ENCODE measurements around the gene RAMACL. TPM values are rescaled to one million over a fixed set of nuclear protein-coding genes. Genes with fewer than 3 reads are reported as not detected.

The RAMACL gene
- total RNA-seq, 1 donor from 2014 or later, result 1.1 TPM

GRCh38 chr6:166578536-166579236, 7.8 kb downstream of the RAMACL start:
- DNase-seq (ENCODE audit: low spot score), result no peak

- DNase-seq (ENCODE audit: low spot score), result peak; percentile 49
Observed at GRCh38 chr6:166575205-166575604, 11.3 kb downstream of the RAMACL start.

GRCh38 chr6:166573511-166574216, 12.8 kb downstream of the RAMACL start:
- no peak for DNase-seq (ENCODE audit: low spot score)

GRCh38 chr6:166572370-166573261, 13.9 kb downstream of the RAMACL start:
- peak; percentile 46 for DNase-seq (ENCODE audit: low spot score)

- no peak for DNase-seq (ENCODE audit: low spot score)
Observed at GRCh38 chr6:166570929-166571713, 15.4 kb downstream of the RAMACL start.

GRCh38 chr6:166569206-166569605, 17.3 kb downstream of the RAMACL start:
- no peak for DNase-seq (ENCODE audit: low spot score)

GRCh38 chr6:166567813-166568212, 18.7 kb downstream of the RAMACL start:
- no peak for DNase-seq (ENCODE audit: low spot score)

GRCh38 chr6:166567107-166567506, 19.4 kb downstream of the RAMACL start:
- no peak for DNase-seq (ENCODE audit: low spot score)

GRCh38 chr6:166566026-166567011, 20.2 kb downstream of the RAMACL start:
- no peak for DNase-seq (ENCODE audit: low spot score)

- no peak for DNase-seq (ENCODE audit: low spot score)
Observed at GRCh38 chr6:166565084-166565967, 21.2 kb downstream of the RAMACL start.

- no peak for DNase-seq (ENCODE audit: low spot score)
Observed at GRCh38 chr6:166563805-166564204, 22.7 kb downstream of the RAMACL start.

- no peak for DNase-seq (ENCODE audit: low spot score)
Observed at GRCh38 chr6:166563200-166563599, 23.3 kb downstream of the RAMACL start.

- no peak for DNase-seq (ENCODE audit: low spot score)
Observed at GRCh38 chr6:166562726-166563125, 23.8 kb downstream of the RAMACL start.

GRCh38 chr6:166561771-166562359, 24.6 kb downstream of the RAMACL start:
- no peak for DNase-seq (ENCODE audit: low spot score)

- no peak for DNase-seq (ENCODE audit: low spot score)
Observed at GRCh38 chr6:166560222-166560621, 26.3 kb downstream of the RAMACL start.

- DNase-seq (ENCODE audit: low spot score), result no peak
Observed at GRCh38 chr6:166559662-166560061, 26.8 kb downstream of the RAMACL start.

GRCh38 chr6:166559211-166559610, 27.3 kb downstream of the RAMACL start:
- DNase-seq (ENCODE audit: low spot score), result no peak

GRCh38 chr6:166558156-166559005, 28.1 kb downstream of the RAMACL start:
- DNase-seq (ENCODE audit: low spot score), result no peak
